Stimulated activated CD4-positive, alpha-beta T cell treated with anti-CD3 and anti-CD28 coated beads, Interleukin-12 subunit alpha, Interleukin-12 subunit beta, amount 100 ng/mL, for 4 hours (primary cell): ENCODE data around the gene TMSB4Y.
A peak's percentile ranks its signal among the peaks of the same experiment; 100 is the strongest.

Experiments
- DNase-seq: peaks from one replicate; pipeline ENCODE4 v3.0.0-alpha.2; 2020

The TMSB4Y gene

GRCh38 chrY:13703568-13703968, at the start of gene TMSB4Y:
TSS of gene TMSB4Y (plus strand) at chrY:13703899.
- DNase-seq = peak; percentile 55

- no peak for DNase-seq
These were observed 39.5 kb upstream of the TMSB4Y start for GRCh38 chrY:13664162-13664561.

- DNase-seq = no peak
These were observed 32.6 kb upstream of the TMSB4Y start for GRCh38 chrY:13671122-13671521.

- no peak for DNase-seq
These were observed 1.4 kb upstream of the TMSB4Y start for GRCh38 chrY:13702276-13702675.

- no peak for DNase-seq
These were observed 627 bp downstream of the TMSB4Y start for GRCh38 chrY:13704121-13704930.

- DNase-seq = no peak
These were observed 1.5 kb downstream of the TMSB4Y start for GRCh38 chrY:13705197-13705596.

- DNase-seq = no peak
These were observed 4.3 kb downstream of the TMSB4Y start for GRCh38 chrY:13708038-13708437.

GRCh38 chrY:13718996-13719395, 15.3 kb downstream of the TMSB4Y start:
- DNase-seq = no peak

- DNase-seq = no peak
These were observed 25.8 kb downstream of the TMSB4Y start for GRCh38 chrY:13729517-13729916.

- DNase-seq = no peak
These were observed 34.9 kb downstream of the TMSB4Y start for GRCh38 chrY:13738618-13739017.

GRCh38 chrY:13751289-13752071, 47.8 kb downstream of the TMSB4Y start:
- peak; percentile 24 for DNase-seq

GRCh38 chrY:13754661-13755060, 51.0 kb downstream of the TMSB4Y start:
- no peak for DNase-seq
